ENCODE data around the gene IFITM1. TPM values are rescaled to one million over a fixed set of nuclear protein-coding genes. Genes with fewer than 3 reads are reported as not detected.

Gene IFITM1
- total and polyA plus RNA-seq, 9 of the 15 experiments (the other 6 are each of a cell fraction or from before 2014, with no cell fraction given) = 691 to 5,579 (median 974) TPM

DNA sequence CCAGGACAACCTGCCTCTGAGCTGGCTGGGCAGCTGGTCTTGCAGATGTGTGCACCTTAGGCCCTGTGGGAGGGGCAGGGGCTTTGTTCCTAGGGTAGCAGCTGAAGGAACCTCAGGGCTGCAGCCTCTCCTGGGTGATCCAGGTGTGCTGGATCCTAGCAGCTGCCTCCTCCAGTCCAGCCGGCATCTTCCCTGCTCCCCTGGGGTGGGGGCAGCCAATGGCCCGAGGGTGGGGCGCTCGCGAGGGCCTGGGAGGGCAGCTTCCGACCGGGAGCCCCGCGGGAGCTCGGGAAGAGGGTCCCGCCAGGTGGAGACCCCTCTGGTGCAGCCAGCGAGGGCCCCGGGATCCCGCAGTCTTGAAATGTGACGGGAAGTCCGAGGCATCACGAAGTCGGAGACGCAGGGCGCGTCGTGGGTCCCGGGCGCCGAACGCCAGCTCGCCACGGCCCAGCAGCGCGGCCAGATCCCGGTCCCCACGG lies 1.7 kb downstream of the IFITM1 start (continued):
- TF ChIP-seq, protein P1, sequence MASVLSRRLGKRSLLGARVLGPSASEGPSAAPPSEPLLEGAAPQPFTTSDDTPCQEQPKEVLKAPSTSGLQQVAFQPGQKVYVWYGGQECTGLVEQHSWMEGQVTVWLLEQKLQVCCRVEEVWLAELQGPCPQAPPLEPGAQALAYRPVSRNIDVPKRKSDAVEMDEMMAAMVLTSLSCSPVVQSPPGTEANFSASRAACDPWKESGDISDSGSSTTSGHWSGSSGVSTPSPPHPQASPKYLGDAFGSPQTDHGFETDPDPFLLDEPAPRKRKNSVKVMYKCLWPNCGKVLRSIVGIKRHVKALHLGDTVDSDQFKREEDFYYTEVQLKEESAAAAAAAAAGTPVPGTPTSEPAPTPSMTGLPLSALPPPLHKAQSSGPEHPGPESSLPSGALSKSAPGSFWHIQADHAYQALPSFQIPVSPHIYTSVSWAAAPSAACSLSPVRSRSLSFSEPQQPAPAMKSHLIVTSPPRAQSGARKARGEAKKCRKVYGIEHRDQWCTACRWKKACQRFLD (CRISPR knock-in tag; IDR thresholded peaks at IDR 0.05) = peak; percentile 10; the same call in 1 of the 2 replicates

- Histone ChIP-seq H3K4me3 (peak overlapping the region; percentile 69), H3K79me2 (ENCODE audit: control insufficient read depth, insufficient read depth, low read length) (peaks cover 84% of the 10 kb centered on the region), H3K4me1 (replicated peaks in 1 of 2; ENCODE audit: control insufficient read depth in 2 of 2, insufficient read depth in 2 of 2, low read length in 2 of 2) (peaks cover 26 to 55% of the 10 kb centered on the region in 2 experiments), H3K27me3 (ENCODE audit: control insufficient read depth in 2 of 2, insufficient read depth in 2 of 2, low read length in 2 of 2) (no peaks in the 10 kb centered on the region), H2AFZ (ENCODE audit: low read depth, low read length) (no peak overlapping the region), H3K27ac (ENCODE audit: extremely low read depth, low read depth, low read length) (peak overlapping the region; percentile 87), H3K9me3 (replicated peaks; ENCODE audit: control insufficient read depth, insufficient read depth, low read depth, low read length) (no peaks in the 10 kb centered on the region), H3K9ac (ENCODE audit: insufficient read depth in 1 of 2, low read depth in 2 of 2, low read length in 2 of 2) (peak overlapping the region; percentile 82 to 98), H3K4me2 (ENCODE audit: insufficient read depth, low read length) (peak overlapping the region; percentile 95), H4K20me1 (replicated peaks; ENCODE audit: control insufficient read depth, insufficient read depth, low read length) (peaks cover 5% of the 10 kb centered on the region; the same call in 1 of the 2 replicates), H3K36me3 (ENCODE audit: control insufficient read depth, insufficient read depth, low read length) (peaks cover 29% of the 10 kb centered on the region; the same call in 1 of the 3 replicates), H3K9me1 (ENCODE audit: control insufficient read depth, insufficient read depth, low read length) (no peaks in the 10 kb centered on the region)
- in situ Hi-C loops (cut with MboI) (no loop called here), intact Hi-C loops (cut with micrococcal nuclease) (loop anchor here (2.0 kb wide), 1 partner anchor 39 kb away; no protein-coding TSS in a partner anchor)
- CTCF ChIA-PET (ENCODE audit: low intra/inter-chr PET ratio) = interaction anchor here (0.6 kb wide), 1 partner anchor 409 kb away, joined by 3 read pairs; no protein-coding TSS in a partner anchor
- peak; percentile 43 to 66 (median 54) for DNase-seq (ENCODE audit: extremely low read depth in 1 of 4, low spot score in 3 of 4)
- peak; percentile 5 for ATAC-seq
- WGBS (ENCODE audit: insufficient coverage, low coverage, missing lambda C conversion rate) = 1% methylated on average over 56 of the region's 64 CpGs
- no peak for FAIRE-seq
- BruUV-seq (replicated peaks) = no TSS peak
- POLR2A ChIA-PET = interaction anchor here (0.6 to 2.0 kb wide), 11 partner anchors 8 to 134 kb away, joined by 3 to 10 read pairs (median 3); partner anchors contain the start of genes BET1L, PSMD13 and RIC8A
- TF ChIP-seq HMBOX1 (IDR thresholded peaks at IDR 0.05) (no peak), PRPF4 (IDR thresholded peaks at IDR 0.05; ENCODE audit: insufficient read depth, low read depth, low read length, poor library complexity, severe bottlenecking) (no peak), NR2C1 (IDR thresholded peaks at IDR 0.05) (no peak), NR2C1 (tag; IDR thresholded peaks at IDR 0.05) (0 out of 2 replicates have a peak, but pooled peaks have one; percentile 31), PHF21A (IDR thresholded peaks at IDR 0.05; ENCODE audit: borderline replicate concordance, low read depth) (no peak), ADNP (tag; IDR thresholded peaks at IDR 0.05) (no peak), KDM2B (CRISPR knock-in tag; IDR thresholded peaks at IDR 0.05) (no peak), SP2 (IDR thresholded peaks at IDR 0.05; ENCODE audit: extremely low read depth, low read depth, low read length, poor library complexity, severe bottlenecking) (no peak), CAMTA2 (CRISPR knock-in tag; conservative IDR thresholded peaks at IDR 0.05) (no peak), HMGXB4 (CRISPR knock-in tag; IDR thresholded peaks at IDR 0.05) (no peak), SIN3B (IDR thresholded peaks at IDR 0.05; ENCODE audit: low read depth) (no peak), ZNF668 (CRISPR knock-in tag; IDR thresholded peaks at IDR 0.05) (no peak), SP1 (CRISPR knock-in tag; IDR thresholded peaks at IDR 0.05) (no peak), ETS2 (tag; IDR thresholded peaks at IDR 0.05; ENCODE audit: borderline replicate concordance, poor library complexity, severe bottlenecking) (no peak), KAT7 (CRISPR knock-in tag; IDR thresholded peaks at IDR 0.05; ENCODE audit: borderline replicate concordance) (peak; percentile 83; the same call in 1 of the 2 replicates)
Measured at GRCh38 chr11:316031-316701, 2.3 kb downstream of the IFITM1 start.

Measured in K562 (cell line).